HTR-8/SVneo (cell line): ENCODE measurements around the gene GINS3.
"Not testable (repeated sequence)": the region's sequence is repeated elsewhere in the genome, so short reads cannot be mapped to it uniquely, and the experiment has no call there.

Experiments used
- DNase-seq: peaks from one replicate; pipeline ENCODE4 v3.0.0; 2011; ENCODE audit warnings: low spot score, mixed read lengths; ENCODE audit not compliant: insufficient read length
- FAIRE-seq: peaks from 2 replicates; lab custom pipeline; 2011; peaks lifted over from hg19 to GRCh38; lab: Jason Lieb, UNC

GINS3 gene

DNA sequence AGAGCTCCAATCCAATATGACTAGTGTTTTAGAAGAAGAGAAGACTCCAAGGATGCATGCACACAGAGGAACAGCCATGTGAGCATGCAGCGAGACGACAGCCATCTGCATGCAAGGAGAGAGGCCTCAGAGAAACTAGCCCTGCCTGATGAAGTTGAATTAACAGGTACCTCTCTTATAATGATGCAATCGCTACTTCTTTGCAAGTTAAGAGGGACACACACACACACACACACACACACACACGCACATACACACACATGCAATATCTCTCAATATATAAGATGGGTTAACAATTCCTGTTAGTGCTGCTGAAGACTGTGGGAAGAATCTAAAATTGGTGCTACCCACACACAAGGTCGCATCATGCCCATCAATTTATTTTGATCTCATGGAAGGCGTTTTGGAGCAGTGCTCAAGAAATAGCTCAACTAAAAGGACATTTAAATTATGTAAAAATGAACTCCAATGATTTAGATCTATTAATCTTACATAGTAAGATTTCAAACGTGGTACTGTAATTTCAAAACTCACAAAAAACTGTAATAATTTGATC lies 7.0 kb upstream of the GINS3 start:
- no peak for FAIRE-seq

DNA sequence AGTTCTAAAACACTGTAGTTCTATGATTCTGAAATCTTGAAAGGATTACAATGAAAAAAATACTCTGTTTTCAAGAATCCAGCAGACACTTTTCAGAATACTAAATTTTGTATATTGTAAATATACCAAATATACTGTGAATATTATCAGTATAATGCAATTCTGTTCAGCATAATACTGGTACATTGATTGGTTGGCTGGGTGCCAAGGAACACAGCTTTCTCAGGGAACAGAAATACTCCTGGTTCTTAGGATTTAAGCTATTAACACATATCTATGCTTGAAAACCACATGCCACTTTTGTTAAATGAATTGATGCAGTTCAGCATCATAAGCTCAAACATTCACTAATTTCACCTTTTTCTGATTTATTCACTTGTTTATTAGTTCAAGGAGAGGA lies 2.5 kb upstream of the GINS3 start:
- DNase-seq (no peak), FAIRE-seq (no peak)

More for the DNA sequence above, 7.0 kb upstream of the GINS3 start:
- DNase-seq, result no peak

DNA sequence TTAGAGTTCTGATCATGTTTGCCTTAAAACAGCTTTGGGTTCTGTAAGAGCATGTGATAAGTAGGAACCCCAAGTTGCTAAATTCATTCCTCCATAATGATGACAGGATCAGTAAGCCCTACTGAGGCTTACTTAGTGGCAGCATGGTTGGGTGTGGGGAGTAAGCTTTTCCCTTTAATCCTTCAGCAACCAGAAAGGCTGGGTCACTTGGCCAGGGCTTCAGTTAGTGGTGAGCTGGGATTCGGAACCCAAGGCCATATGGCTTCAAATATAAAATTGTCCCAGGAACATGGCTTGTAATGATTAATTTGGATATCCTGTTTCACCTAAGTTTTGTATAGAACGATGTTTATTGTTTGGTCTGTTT lies 850 bp downstream of the GINS3 start:
- FAIRE-seq (no peak), DNase-seq (peak; percentile 14)

DNA sequence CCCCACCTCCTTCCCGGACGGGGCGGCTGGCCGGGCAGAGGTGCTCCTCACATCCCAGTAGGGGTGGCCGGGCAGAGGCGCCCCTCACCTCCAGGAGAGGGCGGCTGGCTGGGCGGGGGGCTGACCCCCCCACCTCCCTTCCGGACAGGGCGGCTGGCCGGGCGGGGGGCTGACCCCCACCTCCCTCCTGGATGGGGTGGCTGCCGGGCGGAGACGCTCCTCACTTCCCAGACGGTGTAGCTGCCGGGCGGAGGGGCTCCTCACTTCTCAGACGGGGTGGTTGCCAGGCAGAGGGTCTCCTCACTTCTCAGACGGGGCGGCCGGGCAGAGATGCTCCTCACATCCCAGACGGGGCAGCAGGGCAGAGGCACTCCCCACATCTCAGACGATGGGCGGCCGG lies 4.6 kb downstream of the GINS3 start:
- DNase-seq, FAIRE-seq: not testable (repeated sequence)

DNA sequence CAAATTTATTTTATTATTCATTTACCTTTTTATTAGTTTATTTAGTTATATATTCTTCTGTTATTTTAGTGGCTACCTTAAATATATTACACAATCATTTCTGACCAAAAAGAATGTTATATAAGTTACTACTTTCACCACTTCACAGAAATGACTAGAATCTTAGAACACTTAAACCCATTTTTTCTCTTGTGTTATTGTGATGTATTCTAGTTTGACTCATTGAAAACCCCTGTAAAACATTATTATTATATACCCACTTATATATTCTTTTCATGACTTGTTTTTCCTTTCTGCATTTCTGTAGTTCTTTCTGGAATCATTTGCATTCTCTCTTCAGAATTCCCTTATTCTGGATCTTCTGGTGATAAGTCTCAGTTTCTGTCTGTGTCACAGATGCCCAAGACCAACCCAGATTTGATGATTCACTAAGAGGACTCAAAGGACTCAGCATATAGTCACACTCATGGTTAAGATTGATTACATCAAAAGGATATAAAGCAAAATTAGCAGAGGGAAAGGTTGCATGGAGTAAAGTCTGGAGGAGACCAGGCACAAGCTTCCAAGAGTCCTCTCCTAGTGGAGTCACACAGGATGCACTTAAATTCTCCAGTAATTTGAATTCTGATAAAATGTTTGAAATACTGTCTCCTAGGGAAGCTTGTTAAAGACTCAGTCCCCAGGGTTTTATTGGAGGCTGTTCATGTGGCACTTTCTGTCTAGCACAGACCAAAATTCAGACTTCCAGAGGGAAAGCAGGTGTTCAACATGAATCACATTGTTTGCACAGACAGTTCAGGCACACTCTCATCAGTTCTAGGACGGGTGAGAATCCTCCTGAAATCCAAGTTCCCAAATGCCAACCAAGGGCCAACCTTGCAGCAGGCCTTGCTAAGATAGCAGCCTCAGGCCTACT lies 7.7 kb downstream of the GINS3 start:
- DNase-seq (no peak), FAIRE-seq (no peak)

DNA sequence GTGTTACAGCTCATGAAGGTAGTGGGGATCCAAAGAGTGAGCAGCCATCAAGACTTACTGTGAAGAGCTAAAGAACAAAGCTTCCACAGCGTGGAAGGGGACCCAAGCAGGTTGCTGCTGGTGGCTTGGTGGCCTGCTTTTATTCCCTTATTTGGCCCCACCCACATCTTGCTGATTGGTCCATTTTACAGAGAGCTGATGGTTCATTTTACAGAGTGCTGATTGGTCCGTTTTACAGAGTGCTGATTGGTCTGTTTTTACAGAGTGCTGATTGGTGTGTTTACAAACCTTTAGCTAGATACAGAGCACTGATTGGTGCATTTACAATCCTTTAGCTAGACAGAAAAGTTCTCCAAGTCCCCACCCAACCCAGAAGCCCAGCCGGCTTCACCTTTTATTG lies 9.0 kb downstream of the GINS3 start:
- not testable (repeated sequence) for DNase-seq, FAIRE-seq

DNA sequence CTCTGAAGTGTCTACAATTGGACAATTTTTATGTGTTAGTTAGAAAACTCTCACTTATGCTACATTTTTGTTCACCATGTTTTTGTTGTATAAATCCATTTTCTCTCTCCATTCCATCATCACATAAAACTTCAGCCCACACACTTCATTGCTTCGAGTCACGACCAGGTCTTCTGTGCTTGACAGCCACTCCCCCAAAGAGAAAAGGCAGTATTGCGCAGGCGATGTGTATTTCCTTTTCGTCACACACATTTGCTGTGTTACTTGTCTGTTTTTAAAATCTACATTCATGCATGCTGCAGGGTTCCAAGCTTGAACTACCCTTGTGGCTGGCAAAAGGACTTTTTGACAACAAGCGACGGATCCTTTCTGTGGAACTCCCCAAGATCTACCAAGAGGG lies 10.5 kb downstream of the GINS3 start:
- no peak for FAIRE-seq
- DNase-seq, result no peak

DNA sequence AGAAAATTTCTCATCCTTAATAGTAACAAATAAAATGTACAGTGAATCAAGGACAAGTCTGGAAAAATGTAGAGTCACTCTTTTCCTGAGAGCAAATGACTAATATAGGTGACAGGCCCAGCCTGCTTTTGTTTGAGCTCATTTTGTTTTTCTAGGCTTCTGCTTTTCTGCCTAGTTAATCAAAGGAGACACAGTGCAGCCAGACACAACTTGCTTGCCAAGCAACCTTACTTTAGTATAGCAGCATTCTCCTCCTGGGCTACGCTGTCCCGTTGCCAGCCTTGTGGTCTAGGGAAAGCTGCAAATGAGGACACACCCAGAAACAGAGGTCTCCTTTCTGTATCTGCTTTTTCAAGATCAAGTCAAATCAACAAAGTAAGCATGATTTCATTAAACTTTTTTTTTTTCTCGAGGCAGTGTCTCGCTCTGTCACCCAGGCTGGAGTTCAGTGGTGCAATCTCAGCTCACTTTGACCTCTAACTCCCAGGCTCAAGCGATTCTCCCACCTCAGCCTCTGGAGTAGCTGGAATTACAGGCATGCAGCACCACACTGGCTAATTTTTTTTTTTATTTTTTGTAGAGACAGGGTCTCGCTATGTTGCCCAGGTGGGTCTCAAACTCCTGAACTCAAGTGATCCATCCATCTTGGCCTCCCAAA lies 17.2 kb downstream of the GINS3 start:
- FAIRE-seq, result no peak
- no peak for DNase-seq

DNA sequence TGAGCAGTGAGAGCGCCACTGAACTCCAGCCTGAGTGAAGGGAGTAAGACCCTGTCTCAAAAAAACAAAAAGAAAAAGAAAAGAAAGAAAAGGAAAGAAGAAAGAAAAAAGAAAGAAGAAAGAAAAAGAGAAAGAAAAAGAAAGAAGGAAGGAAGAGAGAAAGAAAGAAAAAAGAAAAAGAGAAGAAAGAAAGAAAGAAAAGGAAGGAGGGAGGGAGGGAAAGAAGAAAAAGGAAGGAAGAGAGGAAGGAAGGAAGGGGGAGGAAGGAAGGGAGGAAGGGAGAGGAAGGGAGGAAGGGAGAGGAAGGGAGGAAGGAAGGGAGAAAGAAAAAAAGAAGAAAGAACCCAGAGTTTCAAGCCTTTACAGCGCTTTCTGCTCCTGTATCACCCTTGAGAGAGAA lies 19.1 kb downstream of the GINS3 start:
- DNase-seq (no peak), FAIRE-seq (no peak)

DNA sequence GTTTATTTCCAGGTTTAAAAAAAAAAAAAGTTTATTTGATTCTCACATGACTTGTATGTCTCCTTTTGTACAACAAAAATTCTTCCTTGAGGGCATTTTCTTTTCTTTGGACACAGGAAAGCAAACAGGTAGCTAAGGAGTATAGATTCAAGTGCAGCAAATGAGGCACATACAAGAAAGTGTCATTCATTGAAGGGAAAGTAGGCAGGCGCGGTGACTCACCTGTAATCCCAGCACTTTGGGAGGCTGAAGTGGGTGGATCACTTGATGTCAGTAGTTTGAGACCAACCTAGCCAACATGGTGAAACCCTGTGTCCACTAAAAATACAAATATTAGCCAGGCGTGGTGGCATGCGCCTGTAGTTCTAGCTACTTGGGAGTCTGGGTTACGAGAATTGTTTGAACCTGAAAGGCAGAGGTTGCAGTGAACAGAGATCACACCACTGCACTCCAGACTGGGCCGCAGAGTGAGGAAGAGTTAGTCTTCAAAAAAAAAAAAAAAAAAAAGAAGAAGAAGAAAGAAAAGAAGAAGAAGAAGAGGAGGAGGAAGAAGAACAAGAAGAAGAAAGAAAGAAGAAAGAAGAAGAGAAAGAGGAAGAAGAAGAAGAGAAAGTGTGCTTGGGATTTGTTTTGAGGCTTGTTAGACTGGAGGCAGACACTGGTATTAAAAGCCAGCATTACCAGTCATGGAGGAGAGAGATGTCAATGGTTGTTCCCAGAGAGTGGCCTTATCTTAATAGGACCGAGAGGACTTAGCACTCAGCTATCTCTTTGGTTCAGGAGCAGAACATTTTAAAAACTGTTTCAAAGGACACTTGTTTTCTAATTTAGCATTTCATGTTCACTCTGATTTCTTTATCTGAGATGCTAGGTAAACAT lies 19.7 kb downstream of the GINS3 start:
- DNase-seq, result no peak
- no peak for FAIRE-seq

DNA sequence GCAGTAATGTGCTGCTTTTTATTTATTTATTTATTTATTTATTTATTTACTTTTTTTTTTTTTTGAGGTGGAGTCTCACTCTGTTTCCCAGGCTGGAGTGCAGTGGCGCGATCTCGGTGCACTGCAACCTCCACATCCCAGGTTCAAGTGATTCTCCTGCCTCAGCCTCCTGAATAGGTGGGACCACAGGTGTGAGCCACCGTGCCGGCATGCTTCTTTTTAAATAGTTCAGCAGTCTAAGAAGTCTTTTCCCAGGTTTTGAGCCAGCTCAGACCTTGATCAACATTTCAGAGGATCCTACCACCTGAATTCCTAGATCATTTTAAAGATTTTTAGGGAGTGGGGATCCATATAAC lies 20.3 kb downstream of the GINS3 start:
- DNase-seq, FAIRE-seq: not testable (repeated sequence)

DNA sequence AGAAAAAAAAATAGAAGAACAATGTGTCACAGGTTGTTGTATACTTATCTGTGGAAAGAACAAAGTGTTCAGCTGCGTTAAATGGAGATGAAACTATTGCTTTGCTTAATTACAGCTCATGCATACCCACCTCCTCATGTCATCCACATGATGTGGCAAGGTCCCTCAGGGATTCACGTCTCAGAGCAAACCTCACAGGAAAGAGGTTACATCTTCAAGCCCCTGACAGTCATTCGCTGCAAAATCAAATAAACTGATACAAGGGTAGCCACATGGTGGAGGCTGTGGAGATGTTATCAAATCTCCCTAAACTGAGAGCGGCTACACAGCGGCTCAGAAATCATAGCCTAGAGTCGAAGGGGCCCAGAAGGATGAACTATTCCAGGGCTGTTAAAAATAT lies 21.1 kb downstream of the GINS3 start:
- no peak for DNase-seq
- FAIRE-seq, result no peak

DNA sequence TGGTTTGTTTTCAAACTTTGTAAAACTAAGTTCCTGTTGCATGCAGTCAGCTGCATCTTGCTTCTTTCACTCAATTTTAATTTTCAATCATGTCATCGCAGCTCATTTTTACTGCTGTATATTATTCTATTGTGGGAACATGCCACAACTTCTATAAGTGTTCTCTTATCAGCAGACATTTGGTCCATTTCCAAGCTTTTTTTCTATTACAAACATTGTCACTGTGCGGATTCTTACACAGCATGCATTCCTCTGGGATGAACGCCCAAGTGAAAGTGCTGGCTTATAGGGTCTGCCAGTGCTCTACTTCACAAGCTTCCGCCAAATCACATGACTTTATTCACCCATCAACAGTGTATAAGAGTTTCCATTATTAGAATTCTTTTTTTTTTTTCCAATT lies 22.7 kb downstream of the GINS3 start:
- FAIRE-seq (no peak), DNase-seq (no peak)

DNA sequence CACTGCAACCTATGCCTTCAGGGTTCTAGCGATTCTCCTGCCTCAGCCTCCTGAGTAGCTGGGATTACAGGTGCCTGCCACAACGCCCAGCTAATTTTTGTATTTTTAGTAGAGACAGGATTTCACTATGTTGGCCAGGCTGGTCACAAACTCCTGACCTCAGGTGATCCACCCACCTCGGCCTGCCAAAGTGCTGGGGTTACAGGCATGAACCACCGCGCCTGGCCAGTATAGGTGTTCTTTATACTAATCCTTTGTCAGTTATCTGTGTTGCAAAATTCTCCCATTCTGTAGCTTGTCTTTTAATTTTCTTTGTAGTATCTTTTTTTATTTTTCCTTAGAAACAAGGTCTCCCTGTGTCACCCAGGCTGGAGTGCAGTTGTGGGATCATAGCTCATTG lies 23.7 kb downstream of the GINS3 start:
- FAIRE-seq, result not testable (repeated sequence)

DNA sequence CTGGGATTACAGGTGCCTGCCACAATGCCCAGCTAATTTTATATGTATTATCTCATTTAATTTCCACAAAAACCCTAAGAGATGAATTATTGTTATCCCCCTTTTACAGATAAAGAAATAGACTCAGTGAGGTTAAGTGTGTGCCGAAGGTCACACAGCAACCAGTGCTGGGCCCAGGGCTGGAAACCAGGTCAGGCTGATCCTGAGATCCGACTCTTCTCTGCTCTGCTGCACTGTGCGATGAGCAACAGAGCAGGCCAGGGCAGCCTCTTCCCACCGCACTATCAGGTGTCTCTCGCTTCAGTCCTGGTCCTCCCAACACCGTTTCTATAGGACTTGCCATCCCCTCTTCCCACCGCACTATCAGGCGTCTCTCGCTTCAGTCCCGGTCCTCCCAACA lies 24.8 kb downstream of the GINS3 start:
- FAIRE-seq (no peak), DNase-seq (no peak)

More for the DNA sequence above, 23.7 kb downstream of the GINS3 start:
- DNase-seq, result not testable (repeated sequence)

DNA sequence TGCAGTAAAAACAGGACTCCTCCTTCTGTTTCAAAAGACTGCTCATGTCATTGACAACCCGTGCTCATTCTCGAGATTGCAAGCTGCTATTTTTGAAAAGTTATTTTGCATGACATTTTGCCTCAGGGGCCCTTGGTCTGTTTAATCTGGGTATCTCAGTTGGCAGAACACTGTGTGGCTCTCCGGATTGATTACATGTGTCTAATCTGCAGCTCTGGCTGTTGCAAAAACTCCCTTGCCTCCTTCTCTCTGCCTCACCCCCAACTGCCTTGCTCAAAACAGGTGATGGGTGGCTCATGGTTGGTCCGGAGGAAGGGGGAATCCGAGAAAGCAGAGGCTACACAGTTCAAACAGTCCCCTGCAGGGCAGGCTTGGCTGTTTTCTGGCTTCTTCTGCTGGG lies 25.3 kb downstream of the GINS3 start:
- no peak for FAIRE-seq
- no peak for DNase-seq

DNA sequence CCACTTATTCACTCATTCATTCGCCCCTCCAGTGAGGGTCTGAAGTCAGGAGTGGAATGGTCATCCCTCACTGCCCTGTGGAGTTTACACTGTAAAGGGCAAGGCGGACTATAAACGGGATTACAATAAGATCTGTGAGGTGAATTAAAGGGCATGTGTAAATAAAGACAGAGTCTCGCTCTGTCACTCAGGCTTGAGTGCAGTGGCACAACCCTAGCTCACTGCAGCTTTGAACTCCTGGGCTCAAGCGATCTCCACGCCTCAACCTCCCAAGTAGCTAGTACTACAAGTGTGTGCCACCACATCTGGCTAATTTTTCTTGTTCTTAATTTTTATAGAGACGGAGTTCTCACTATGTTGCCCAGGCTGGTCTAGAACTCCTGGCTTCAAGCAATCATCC lies 25.8 kb downstream of the GINS3 start:
- DNase-seq, result no peak

DNA sequence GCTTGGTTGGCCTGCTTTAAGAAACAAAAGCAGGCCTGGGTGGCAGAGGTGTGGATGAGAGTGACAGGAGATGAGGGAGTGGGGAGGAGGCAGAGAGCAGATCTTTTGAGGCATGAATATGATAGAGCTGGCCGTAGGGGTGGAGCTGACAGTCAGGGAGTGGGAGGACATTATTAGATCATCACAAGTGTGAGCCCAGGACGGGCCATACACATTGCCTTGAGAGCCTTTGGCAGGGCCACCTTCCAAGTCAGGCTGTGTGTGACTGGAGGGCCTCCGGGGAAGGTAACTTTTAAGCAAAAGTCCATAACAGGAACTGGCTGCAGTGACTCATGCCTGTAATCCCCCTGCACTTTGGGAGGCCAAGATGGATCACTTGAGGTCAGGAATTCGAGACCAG lies 26.3 kb downstream of the GINS3 start:
- DNase-seq (peak; percentile 51), FAIRE-seq (peak; percentile 28)

More for the DNA sequence above, 25.8 kb downstream of the GINS3 start:
- peak; percentile 4 for FAIRE-seq

DNA sequence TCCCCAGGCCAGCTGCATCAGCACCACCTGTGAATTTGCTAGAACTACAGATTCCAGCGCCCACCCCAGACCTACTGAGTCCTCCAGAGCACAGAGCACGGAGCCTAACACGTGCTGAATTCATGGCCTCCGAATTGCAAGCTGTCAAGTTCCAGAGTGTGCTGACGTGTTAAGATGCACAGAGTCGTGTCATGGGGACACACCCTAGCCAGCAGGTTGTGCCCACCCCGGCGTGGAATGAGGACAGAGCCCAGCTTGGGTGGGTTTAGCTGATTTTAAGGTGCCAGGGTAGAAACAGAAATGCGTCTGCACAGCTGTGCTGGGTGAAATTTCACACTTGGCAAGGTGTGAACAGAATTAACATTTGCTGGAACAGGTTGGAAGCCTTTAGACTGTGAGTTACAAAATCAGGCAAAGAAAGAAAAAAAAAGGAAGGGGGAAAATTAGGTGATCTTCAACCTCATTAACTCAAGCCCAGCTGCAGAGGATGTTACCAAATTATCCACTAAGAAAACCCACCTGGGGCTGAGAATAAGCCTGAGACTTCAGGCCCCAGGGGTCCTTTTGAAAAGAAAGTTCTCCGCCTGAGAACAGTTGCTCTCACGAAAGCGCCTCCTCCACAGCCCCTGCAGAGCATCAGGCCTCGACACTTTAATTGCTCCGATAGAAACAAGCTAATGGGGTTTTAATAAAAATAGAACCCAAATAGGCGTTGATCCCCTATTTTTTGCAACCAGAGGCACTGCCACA lies 27.1 kb downstream of the GINS3 start:
- DNase-seq (no peak), FAIRE-seq (no peak)

DNA sequence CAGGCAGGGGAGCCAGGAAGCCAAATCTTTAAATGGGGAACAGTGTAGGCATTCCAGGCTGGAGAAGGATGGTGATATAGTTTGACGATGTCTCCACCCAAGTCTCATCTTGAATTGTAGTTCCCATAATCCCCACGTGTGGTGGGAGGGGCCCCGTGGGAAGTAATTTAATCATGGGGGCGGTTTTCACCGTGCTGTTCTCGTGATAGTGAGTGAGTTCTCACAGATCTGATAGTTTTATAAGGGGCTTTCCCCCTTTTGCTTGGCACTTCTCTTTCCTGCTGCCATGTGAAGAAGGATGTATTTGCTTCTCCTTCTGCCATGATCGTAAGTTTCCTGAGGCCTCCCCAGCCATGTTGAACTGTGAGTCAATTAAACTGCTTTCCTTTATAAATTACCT lies 28.8 kb downstream of the GINS3 start:
- no peak for FAIRE-seq
- no peak for DNase-seq
